Uterus (tissue), 4 donors: ENCODE measurements around the gene DENND1A. TPM values are rescaled to one million over a fixed set of nuclear protein-coding genes. Genes with fewer than 3 reads are reported as not detected.

ENCODE experiments used
- DNase-seq, 2 donors: peaks; one replicate each; pipeline ENCODE4 v3.0.0-alpha.2; 2019 to 2020
- H3K27ac ChIP-seq, 2 donors: fragments of 200-600 bp; sonication (generic); 1 replicate in 1 of 2; 2 replicates in 1 of 2; pipeline ENCODE4 v1.5.1; 2016 to 2018
- H3K27me3 ChIP-seq, 2 donors: fragments of 200-600 bp; sonication (generic); one replicate each; pipeline ENCODE4 v1.5.1; 2018 to 2019; ENCODE audit warnings: control low read depth in 1 of 2
- H3K36me3 ChIP-seq, 2 donors: fragments of 200-600 bp; sonication (generic); one replicate each; pipeline ENCODE4 v1.5.1; 2019; ENCODE audit warnings: control low read depth in 1 of 2
- H3K4me1 ChIP-seq, 2 donors: fragments of 200-600 bp; sonication (generic); one replicate each; pipeline ENCODE4 v1.5.1; 2018 to 2019; ENCODE audit warnings: control low read depth in 1 of 2
- H3K4me3 ChIP-seq, 2 donors: fragments of 200-600 bp; sonication (generic); 1 replicate in 1 of 2; 2 replicates in 1 of 2; pipeline ENCODE4 v1.5.1; 2018 to 2019; ENCODE audit warnings: mild to moderate bottlenecking in 1 of 2
- H3K9me3 ChIP-seq, 2 donors: fragments of 200-600 bp; sonication (generic); one replicate each; pipeline ENCODE4 v1.5.1; 2019; ENCODE audit warnings: control low read depth in 1 of 2
- CTCF ChIP-seq, 4 experiments: fragments of 200-600 bp in 2 of 4; fragments of 450-650 bp in 2 of 4; sonication (generic) in 2 of 4; IDR thresholded peaks; one replicate each; pipeline ENCODE4 v1.5.1; 2016 to 2019; ENCODE audit warnings: antibody characterized with exemption in 4 of 4, mild to moderate bottlenecking in 2 of 4, moderate library complexity in 1 of 4
- POLR2A ChIP-seq, 2 donors: fragments of 450-650 bp; IDR thresholded peaks; one replicate each; pipeline ENCODE4 v1.6.1; 2016; ENCODE audit warnings: antibody characterized with exemption in 2 of 2, mild to moderate bottlenecking in 1 of 2, moderate library complexity in 1 of 2
- intact Hi-C: fragments of 100-400 bp; cut with DNase I; formaldehyde crosslinking; loops from one replicate; pipeline ENCODE4 v1.15.1; 2023; ENCODE audit warnings: low total_unique reads
- total RNA-seq, 4 donors: library from RNA; depleted of rRNA in 3 of 4; stranded (reverse); fragments of >200 nt in 3 of 4; gene quantifications; one replicate each; pipeline versions ENCODE4 v1.1.0 to v1.2.4, GENCODE V29; 2014 to 2023
- donor health status: DM: yes; HTN: yes; CAD: no.

The DENND1A gene
- total RNA-seq, 4 donors from 2014 or later = 10.8 to 34.5 (median 22.6) TPM

- intact Hi-C loops = no loop called here
- no peaks in the 10 kb centered on the region for H3K4me1 ChIP-seq
- H3K9me3 ChIP-seq = no peaks in the 10 kb centered on the region
- no peak overlapping the region for H3K4me3 ChIP-seq
- H3K27me3 ChIP-seq = no peaks in the 10 kb centered on the region
- H3K27ac ChIP-seq = no peak overlapping the region
- no peaks in the 10 kb centered on the region for H3K36me3 ChIP-seq
- TF ChIP-seq POLR2A (IDR thresholded peaks at IDR 0.05) = no peak
- no peak for TF ChIP-seq CTCF (IDR thresholded peaks at IDR 0.05)
- no peak for DNase-seq
Measured at GRCh38 chr9:123389698-123390097, 540.2 kb downstream of the DENND1A start.

- H3K27me3 ChIP-seq = no peaks in the 10 kb centered on the region
- intact Hi-C loops = no loop called here
- H3K4me3 ChIP-seq = no peak overlapping the region
- no peaks in the 10 kb centered on the region for H3K4me1 ChIP-seq
- TF ChIP-seq POLR2A (IDR thresholded peaks at IDR 0.05) (no peak), CTCF (IDR thresholded peaks at IDR 0.05) (no peak)
- no peak for DNase-seq
- no peaks in the 10 kb centered on the region for H3K36me3 ChIP-seq
- no peak overlapping the region for H3K27ac ChIP-seq
- no peaks in the 10 kb centered on the region for H3K9me3 ChIP-seq
Measured at GRCh38 chr9:123389070-123389469, 540.9 kb downstream of the DENND1A start.

GRCh38 chr9:123387686-123388085 lies 542.2 kb downstream of the DENND1A start:
- intact Hi-C loops = no loop called here
- Histone ChIP-seq H3K4me1 (no peaks in the 10 kb centered on the region), H3K27ac (no peak overlapping the region), H3K4me3 (no peak overlapping the region), H3K36me3 (no peaks in the 10 kb centered on the region), H3K9me3 (no peaks in the 10 kb centered on the region), H3K27me3 (no peaks in the 10 kb centered on the region)
- no peak for DNase-seq
- TF ChIP-seq CTCF (IDR thresholded peaks at IDR 0.05) = no peak
- TF ChIP-seq POLR2A (IDR thresholded peaks at IDR 0.05) = no peak

- intact Hi-C loops = loop anchor here (2.0 kb wide), 1 partner anchor 29 kb away; no protein-coding TSS in a partner anchor
- Histone ChIP-seq H3K4me3 (no peak overlapping the region), H3K9me3 (no peaks in the 10 kb centered on the region), H3K36me3 (no peaks in the 10 kb centered on the region), H3K27me3 (no peaks in the 10 kb centered on the region), H3K4me1 (no peaks in the 10 kb centered on the region), H3K27ac (no peak overlapping the region)
- no peak for DNase-seq
- no peak for TF ChIP-seq CTCF (IDR thresholded peaks at IDR 0.05)
- TF ChIP-seq POLR2A (IDR thresholded peaks at IDR 0.05) = no peak
Measured at GRCh38 chr9:123383512-123384170, 546.3 kb downstream of the DENND1A start.

GRCh38 chr9:123382653-123383511 lies 547.0 kb downstream of the DENND1A start:
- Histone ChIP-seq H3K27me3 (no peaks in the 10 kb centered on the region), H3K4me1 (no peaks in the 10 kb centered on the region), H3K4me3 (no peak overlapping the region), H3K9me3 (no peaks in the 10 kb centered on the region), H3K36me3 (no peaks in the 10 kb centered on the region), H3K27ac (no peak overlapping the region)
- no peak for TF ChIP-seq CTCF (IDR thresholded peaks at IDR 0.05)
- intact Hi-C loops = no loop called here
- DNase-seq = no peak
